ENCODE data around the gene TGFBI.

Gene TGFBI

DNA sequence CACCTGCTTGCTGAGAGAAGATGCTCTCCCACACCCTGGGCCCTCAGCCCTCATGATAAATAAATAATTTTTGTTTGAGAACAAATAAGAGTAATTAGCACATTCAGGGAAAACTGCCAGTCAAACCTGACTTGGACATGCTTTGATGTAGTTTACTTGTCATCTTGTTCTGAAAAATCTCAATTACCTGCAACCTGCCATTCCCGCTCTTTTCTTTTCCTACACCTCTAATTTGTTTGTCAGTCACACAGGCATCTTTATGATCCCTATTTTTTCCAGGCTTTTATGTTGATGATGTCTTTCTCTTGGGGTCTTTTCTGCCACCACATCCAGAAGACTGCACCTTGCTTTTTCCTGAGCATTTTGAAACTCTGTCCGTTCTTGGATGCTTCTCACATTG lies 28.6 kb upstream of the TGFBI start:
- TF ChIP-seq, protein P1, sequence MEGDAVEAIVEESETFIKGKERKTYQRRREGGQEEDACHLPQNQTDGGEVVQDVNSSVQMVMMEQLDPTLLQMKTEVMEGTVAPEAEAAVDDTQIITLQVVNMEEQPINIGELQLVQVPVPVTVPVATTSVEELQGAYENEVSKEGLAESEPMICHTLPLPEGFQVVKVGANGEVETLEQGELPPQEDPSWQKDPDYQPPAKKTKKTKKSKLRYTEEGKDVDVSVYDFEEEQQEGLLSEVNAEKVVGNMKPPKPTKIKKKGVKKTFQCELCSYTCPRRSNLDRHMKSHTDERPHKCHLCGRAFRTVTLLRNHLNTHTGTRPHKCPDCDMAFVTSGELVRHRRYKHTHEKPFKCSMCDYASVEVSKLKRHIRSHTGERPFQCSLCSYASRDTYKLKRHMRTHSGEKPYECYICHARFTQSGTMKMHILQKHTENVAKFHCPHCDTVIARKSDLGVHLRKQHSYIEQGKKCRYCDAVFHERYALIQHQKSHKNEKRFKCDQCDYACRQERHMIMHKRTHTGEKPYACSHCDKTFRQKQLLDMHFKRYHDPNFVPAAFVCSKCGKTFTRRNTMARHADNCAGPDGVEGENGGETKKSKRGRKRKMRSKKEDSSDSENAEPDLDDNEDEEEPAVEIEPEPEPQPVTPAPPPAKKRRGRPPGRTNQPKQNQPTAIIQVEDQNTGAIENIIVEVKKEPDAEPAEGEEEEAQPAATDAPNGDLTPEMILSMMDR (conservative IDR thresholded peaks at IDR 0.05; ENCODE audit: low read depth, low read length) = no peak
- DNase-seq (ENCODE audit: low read depth) = no peak
- H3K4me3 ChIP-seq (ENCODE audit: low read depth, low read length) = no peak overlapping the region

- no peak for DNase-seq (ENCODE audit: low read depth)
- no peak overlapping the region for H3K4me3 ChIP-seq (ENCODE audit: low read depth, low read length)
- TF ChIP-seq, protein P1 (conservative IDR thresholded peaks at IDR 0.05; ENCODE audit: low read depth, low read length) = no peak
These were observed 27.9 kb upstream of the TGFBI start for GRCh38 chr5:136000932-136001331.

DNA sequence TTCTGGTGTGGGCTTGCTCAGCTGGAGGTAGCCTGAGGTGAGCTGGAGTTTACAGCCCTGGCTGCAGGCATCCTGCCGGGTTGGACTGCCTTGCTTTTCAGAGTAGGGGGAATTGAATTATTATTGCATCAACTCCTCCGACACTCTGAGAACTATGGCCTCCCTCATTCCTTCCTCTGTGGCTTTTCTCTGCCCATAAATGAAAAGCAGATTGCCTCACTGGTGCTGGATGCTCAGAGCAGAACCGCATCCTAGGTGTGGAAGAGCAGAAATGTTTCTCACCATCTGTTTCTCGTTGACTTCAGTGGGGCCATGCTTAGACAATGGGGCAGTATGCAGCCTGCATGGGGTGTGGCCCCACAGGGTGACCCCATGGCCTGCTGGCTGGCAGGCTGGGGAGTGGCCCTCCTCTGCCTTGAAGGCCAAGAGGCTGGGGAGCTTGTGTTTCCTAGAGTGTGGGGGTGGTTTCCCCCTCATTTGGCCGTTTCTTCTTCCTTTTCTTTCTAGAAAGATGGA lies 27.3 kb upstream of the TGFBI start:
- H3K4me3 ChIP-seq (ENCODE audit: low read depth, low read length) = no peak overlapping the region
- DNase-seq (ENCODE audit: low read depth) = peak; percentile 86
- TF ChIP-seq, protein P1 (conservative IDR thresholded peaks at IDR 0.05; ENCODE audit: low read depth, low read length) = no peak

DNA sequence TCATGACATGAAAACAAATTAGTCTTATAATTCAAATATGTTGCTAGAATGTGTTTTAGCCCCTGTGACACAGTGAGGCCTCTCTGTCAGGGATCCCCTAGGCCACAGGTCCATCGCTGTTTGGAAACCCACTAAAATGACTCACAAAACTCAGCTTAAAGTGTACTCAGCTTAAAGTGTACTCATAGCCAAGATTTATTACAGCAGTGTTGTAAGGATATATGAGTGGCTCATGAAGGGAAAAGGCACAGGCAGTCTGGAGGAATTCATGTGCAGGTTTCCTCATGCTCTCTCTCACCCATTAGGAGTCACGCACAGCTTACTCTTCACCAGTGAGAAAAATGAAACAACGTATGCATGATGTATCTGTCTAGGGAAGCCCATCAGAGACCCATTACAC lies 24.4 kb upstream of the TGFBI start:
- DNase-seq (ENCODE audit: low read depth) = peak; percentile 48
- no peak overlapping the region for H3K4me3 ChIP-seq (ENCODE audit: low read depth, low read length)
- TF ChIP-seq, protein P1 (conservative IDR thresholded peaks at IDR 0.05; ENCODE audit: low read depth, low read length) = no peak

- no peak for DNase-seq (ENCODE audit: low read depth)
- TF ChIP-seq, protein P1 (conservative IDR thresholded peaks at IDR 0.05; ENCODE audit: low read depth, low read length) = no peak
- H3K4me3 ChIP-seq (ENCODE audit: low read depth, low read length) = no peak overlapping the region
These were observed 23.3 kb upstream of the TGFBI start for GRCh38 chr5:136005476-136005875.

DNA sequence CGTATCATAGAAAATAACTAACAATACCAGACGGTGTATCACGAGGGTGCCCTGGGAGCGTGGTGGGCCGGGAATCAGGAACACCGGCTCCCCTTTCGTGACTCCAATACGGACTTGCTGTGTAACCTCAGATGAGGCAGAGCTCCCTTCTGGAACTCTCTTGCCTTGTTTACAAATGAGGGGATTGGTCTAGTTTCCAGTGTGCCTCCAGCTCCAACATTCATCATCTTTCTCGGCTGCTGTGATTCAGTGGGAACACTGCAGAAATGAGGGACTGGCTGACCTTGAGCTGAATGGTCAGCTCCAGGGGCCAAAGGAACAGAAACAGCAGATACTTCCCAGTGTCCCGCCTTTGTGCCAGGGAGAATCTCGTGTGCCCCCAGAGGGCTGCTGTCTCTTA lies 22.6 kb upstream of the TGFBI start:
- TF ChIP-seq, protein P1 (conservative IDR thresholded peaks at IDR 0.05; ENCODE audit: low read depth, low read length) = no peak
- DNase-seq (ENCODE audit: low read depth) = peak; percentile 57

GRCh38 chr5:136006761-136007251 lies 22.0 kb upstream of the TGFBI start:
- no peak overlapping the region for H3K4me3 ChIP-seq (ENCODE audit: low read depth, low read length)
- DNase-seq (ENCODE audit: low read depth) = peak; percentile 58
- TF ChIP-seq, protein P1 (conservative IDR thresholded peaks at IDR 0.05; ENCODE audit: low read depth, low read length) = no peak

More for the DNA sequence above, 22.6 kb upstream of the TGFBI start:
- H3K4me3 ChIP-seq (ENCODE audit: low read depth, low read length) = no peak overlapping the region
